GM12878 (cell line): ENCODE measurements around the gene DNAJC15. TPM values are rescaled to one million over a fixed set of nuclear protein-coding genes. Genes with fewer than 3 reads are reported as not detected.
A peak's percentile ranks its signal among the peaks of the same experiment; 100 is the strongest.
"Not testable (repeated sequence)": the region's sequence is repeated elsewhere in the genome, so short reads cannot be mapped to it uniquely, and the experiment has no call there.

Experiments
- ATAC-seq: fragments of 200-7000 bp; cut with Tn5 transposase; 3 replicates; pipeline ENCODE4 v1.9.1; 2020; ENCODE audit warnings: mild to moderate bottlenecking, moderate library complexity
- BruUV-seq: library from RNA; stranded (reverse); fragments of 400-500 nt; replicated peaks from 2 replicates; lab custom pipeline; 2021; lab: Mats Ljungman, UMichigan
- CTCF ChIA-PET: fragments of 300-600 bp; sonication (Branson Sonifier 250); formaldehyde crosslinking; extraction: SDS; loops from one replicate; lab custom pipeline; 2021; ENCODE audit warnings: inconsistent platforms; lab: Yijun Ruan, JAX
- POLR2A ChIA-PET: fragments of 350-600 bp; formaldehyde crosslinking; extraction: SDS; loops from one replicate; lab custom pipeline; 2021; ENCODE audit warnings: inconsistent platforms; lab: Charles Lee
- RAD21 ChIA-PET: fragments of 300-600 bp; sonication (Branson Sonifier 250); formaldehyde crosslinking; loops from one replicate; lab custom pipeline; 2023; ENCODE audit warnings: antibody characterized with exemption; ENCODE audit not compliant: unreplicated experiment; lab: Charles Lee
- SMC1A ChIA-PET: fragments of 300-600 bp; sonication (Branson Sonifier 250); formaldehyde crosslinking; loops from one replicate; lab custom pipeline; 2023; ENCODE audit not compliant: unreplicated experiment, uncharacterized antibody; lab: Charles Lee
- DNase-seq: peaks from one replicate; pipeline ENCODE4 v3.0.0-alpha.2; 2011; ENCODE audit warnings: low read depth, low spot score
- FAIRE-seq: peaks from 3 replicates; lab custom pipeline; 2011; peaks lifted over from hg19 to GRCh38; lab: Jason Lieb, UNC
- H2AFZ ChIP-seq: 2 replicates; pipeline ENCODE4 v1.6.0; 2011; ENCODE audit warnings: low read depth, low read length, control low read depth; ENCODE audit not compliant: control insufficient read depth
- H3K27ac ChIP-seq: 2 replicates; pipeline ENCODE4 v1.5.1; 2011; ENCODE audit warnings: control low read depth; ENCODE audit not compliant: control insufficient read depth, insufficient read depth
- H3K27me3 ChIP-seq, 2 experiments: replicated peaks in 1 of 2; 2 replicates each; pipeline versions ENCODE4 v1.6.0 to v1.6.1; 2011; ENCODE audit warnings: low read length in 1 of 2; ENCODE audit not compliant: control insufficient read depth in 2 of 2, insufficient read depth in 2 of 2
- H3K36me3 ChIP-seq, 2 experiments: 2 replicates each; pipeline ENCODE4 v1.5.1; 2011; ENCODE audit warnings: low read length in 1 of 2; ENCODE audit not compliant: control insufficient read depth in 2 of 2, insufficient read depth in 2 of 2
- H3K4me1 ChIP-seq: 2 replicates; pipeline ENCODE4 v1.6.1; 2011; ENCODE audit warnings: mild to moderate bottlenecking, low read length, moderate library complexity, mixed read lengths; ENCODE audit not compliant: control insufficient read depth, insufficient read depth
- H3K4me2 ChIP-seq: 2 replicates; pipeline ENCODE4 v1.6.0; 2011; ENCODE audit warnings: control low read depth; ENCODE audit not compliant: control insufficient read depth, insufficient read depth
- H3K4me3 ChIP-seq: fragments of 200-600 bp; sonication (generic); 2 replicates; pipeline ENCODE4 v1.5.1; 2016
- H3K79me2 ChIP-seq: 2 replicates; pipeline ENCODE4 v1.6.0; 2011; ENCODE audit warnings: low read length; ENCODE audit not compliant: control insufficient read depth, insufficient read depth
- H3K9ac ChIP-seq: 2 replicates; pipeline ENCODE4 v1.8.0; 2011; ENCODE audit warnings: low read length, control low read depth, mixed read lengths; ENCODE audit not compliant: control insufficient read depth, insufficient read depth
- H3K9me3 ChIP-seq: replicated peaks from 3 replicates; pipeline ENCODE4 v1.5.1; 2011; ENCODE audit warnings: mild to moderate bottlenecking, low read length; ENCODE audit not compliant: control insufficient read depth, insufficient read depth
- H4K20me1 ChIP-seq: 2 replicates; pipeline ENCODE4 v1.6.0; 2011; ENCODE audit not compliant: control insufficient read depth, insufficient read depth
- CHD2 ChIP-seq: IDR thresholded peaks from 2 replicates; pipeline ENCODE4 v1.6.1; 2011; ENCODE audit warnings: low read depth, low read length, improper control_type of control experiment, borderline replicate concordance
- CREM ChIP-seq: IDR thresholded peaks from 2 replicates; pipeline ENCODE4 v1.6.1; 2014; ENCODE audit warnings: antibody characterized with exemption, low read depth
- SUPT20H ChIP-seq: IDR thresholded peaks from 2 replicates; pipeline ENCODE4 v1.6.1; 2011; ENCODE audit warnings: low read depth, mild to moderate bottlenecking, low read length, moderate library complexity, borderline replicate concordance; ENCODE audit not compliant: control insufficient read depth
- WGBS: methylation state at CpG from one replicate; pipeline ENCODE4 v1.1.6; 2016; ENCODE audit warnings: low lambda C conversion rate; ENCODE audit not compliant: insufficient replicate concordance, insufficient coverage; ENCODE audit errors: missing lambda C conversion rate; 5-methylcytosine and 5-hydroxymethylcytosine counted together
- in situ Hi-C: fragments of 300-500 bp; cut with MboI; formaldehyde crosslinking; loops from 9 replicates; pipeline ENCODE4 v1.14.3; 2018; ENCODE audit warnings: mixed read lengths
- intact Hi-C: fragments of 100-400 bp; cut with micrococcal nuclease; formaldehyde crosslinking; loops from one replicate; pipeline ENCODE4 v1.14.2; 2022; ENCODE audit not compliant: unreplicated experiment
- polyA plus RNA-seq, 11 experiments: library from polyadenylated mRNA; depleted of rRNA in 4 of 11; unstranded in 6 of 11; stranded (reverse) in 5 of 11; fragments of >200 nt; fragmentation: Nextera tagmentation in 4 of 11; fragmentation: Illumina TruSeq in 1 of 11; extraction: Ambion mirVana in 4 of 11; extraction: Trizol in 1 of 11; gene quantifications; 1 replicate in 1 of 11; 2 replicates in 10 of 11; pipeline versions ENCODE4 v1.2.1 to v1.2.3, GENCODE V29; 2011 to 2016; ENCODE audit warnings: inconsistent platforms in 2 of 11, missing spikeins in 2 of 11, low read depth in 1 of 11
- total RNA-seq, 4 experiments: library from RNA; depleted of rRNA in 3 of 4; stranded (reverse); fragments of >200 nt in 3 of 4; fragmentation: Illumina TruSeq in 1 of 4; extraction: Trizol in 1 of 4; gene quantifications; 2 replicates each; pipeline versions ENCODE4 v1.2.1 to v1.2.3, GENCODE V29; 2013 to 2021
- TF ChIP-seq, protein P1 (sequence below): fragments of 450-650 bp; IDR thresholded peaks from 2 replicates; pipeline ENCODE4 v1.6.1; 2018; ENCODE audit warnings: mild to moderate bottlenecking, low read depth, moderate library complexity; ENCODE audit not compliant: partially characterized antibody

Gene DNAJC15
- total and polyA plus RNA-seq, 10 of the 15 experiments (the other 5 are each of a cell fraction or from before 2014, with no cell fraction given): 13.1 to 104 (median 54.4) TPM

DNA sequence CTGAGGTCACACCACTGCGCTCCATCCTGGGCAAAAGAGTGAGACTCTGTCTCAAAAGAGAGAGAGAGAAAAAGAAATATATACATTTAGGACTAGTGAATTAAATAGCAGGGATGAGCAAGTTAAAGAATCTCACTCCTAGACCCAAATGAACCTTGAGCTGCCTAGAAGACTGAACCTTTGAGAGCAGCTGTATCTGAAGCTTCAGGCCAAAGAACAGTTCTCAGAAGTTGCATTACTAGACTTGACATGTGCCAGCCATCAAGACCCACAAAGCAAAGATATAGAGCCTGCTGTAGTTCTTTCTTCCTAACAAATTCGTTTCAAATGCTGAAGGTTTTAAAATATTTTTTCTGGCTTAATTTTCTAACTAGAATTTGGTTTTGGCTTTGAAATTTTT, 16.6 kb downstream of the DNAJC15 start (continued):
- TF ChIP-seq, protein P1, sequence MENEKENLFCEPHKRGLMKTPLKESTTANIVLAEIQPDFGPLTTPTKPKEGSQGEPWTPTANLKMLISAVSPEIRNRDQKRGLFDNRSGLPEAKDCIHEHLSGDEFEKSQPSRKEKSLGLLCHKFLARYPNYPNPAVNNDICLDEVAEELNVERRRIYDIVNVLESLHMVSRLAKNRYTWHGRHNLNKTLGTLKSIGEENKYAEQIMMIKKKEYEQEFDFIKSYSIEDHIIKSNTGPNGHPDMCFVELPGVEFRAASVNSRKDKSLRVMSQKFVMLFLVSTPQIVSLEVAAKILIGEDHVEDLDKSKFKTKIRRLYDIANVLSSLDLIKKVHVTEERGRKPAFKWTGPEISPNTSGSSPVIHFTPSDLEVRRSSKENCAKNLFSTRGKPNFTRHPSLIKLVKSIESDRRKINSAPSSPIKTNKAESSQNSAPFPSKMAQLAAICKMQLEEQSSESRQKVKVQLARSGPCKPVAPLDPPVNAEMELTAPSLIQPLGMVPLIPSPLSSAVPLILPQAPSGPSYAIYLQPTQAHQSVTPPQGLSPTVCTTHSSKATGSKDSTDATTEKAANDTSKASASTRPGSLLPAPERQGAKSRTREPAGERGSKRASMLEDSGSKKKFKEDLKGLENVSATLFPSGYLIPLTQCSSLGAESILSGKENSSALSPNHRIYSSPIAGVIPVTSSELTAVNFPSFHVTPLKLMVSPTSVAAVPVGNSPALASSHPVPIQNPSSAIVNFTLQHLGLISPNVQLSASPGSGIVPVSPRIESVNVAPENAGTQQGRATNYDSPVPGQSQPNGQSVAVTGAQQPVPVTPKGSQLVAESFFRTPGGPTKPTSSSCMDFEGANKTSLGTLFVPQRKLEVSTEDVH: no peak
- TF ChIP-seq SUPT20H (no peak), CREM (no peak), CHD2 (no peak)

DNA sequence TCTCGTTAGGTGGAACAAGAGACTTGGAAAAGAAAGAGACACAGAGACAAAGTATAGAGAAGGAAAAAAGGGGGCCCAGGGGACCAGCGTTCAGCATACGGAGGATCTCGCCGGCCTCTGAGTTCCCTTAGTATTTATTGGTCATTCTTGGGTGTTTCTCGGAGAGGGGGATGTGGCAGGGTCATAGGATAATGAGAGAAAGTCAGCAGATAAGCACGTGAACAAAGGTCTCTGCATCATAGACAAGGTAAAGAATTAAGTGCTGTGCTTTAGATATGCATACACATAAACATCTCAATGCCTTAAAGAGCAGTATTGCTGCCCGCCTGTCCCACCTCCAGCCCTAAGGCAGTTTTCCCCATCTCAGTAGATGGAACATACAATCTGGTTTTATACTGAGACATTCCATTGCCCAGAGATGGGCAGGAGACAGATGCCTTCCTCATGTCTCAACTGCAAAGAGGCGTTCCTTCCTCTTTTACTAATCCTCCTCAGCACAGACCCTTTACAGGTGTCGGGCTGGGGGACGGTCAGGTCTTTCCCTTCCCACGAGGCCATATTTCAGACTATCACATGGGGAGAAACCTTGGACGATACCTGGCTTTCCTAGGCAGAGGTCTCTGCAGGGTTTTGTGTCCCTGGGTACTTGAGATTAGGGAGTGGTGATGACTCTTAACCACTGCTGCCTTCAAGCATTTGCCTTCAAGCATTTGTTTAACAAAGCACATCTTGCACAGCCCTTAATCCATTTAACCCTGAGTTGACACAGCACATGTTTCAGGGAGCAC, 17.4 kb downstream of the DNAJC15 start:
- BruUV-seq, H3K36me3 ChIP-seq, RAD21 ChIA-PET, POLR2A ChIA-PET, DNase-seq, ATAC-seq, H3K9me3 ChIP-seq, H2AFZ ChIP-seq, H3K4me2 ChIP-seq, H4K20me1 ChIP-seq, H3K9ac ChIP-seq, FAIRE-seq, in situ Hi-C loops, H3K27me3 ChIP-seq, H3K4me3 ChIP-seq: not testable (repeated sequence)
- peaks cover 44% of the 10 kb centered on the region for H3K4me1 ChIP-seq
- ChIA-PET SMC1A (interaction anchor here (1.0 to 2.1 kb wide), 4 partner anchors 9 to 51 kb away, joined by 3 to 8 read pairs (median 5); no protein-coding TSS in a partner anchor), CTCF (interaction anchor here (1.6 to 1.7 kb wide), 2 partner anchors 14 to 43 kb away, joined by 3 to 5 read pairs; no protein-coding TSS in a partner anchor)
- intact Hi-C loops: loop anchor here (10.0 kb wide), 1 partner anchor 766 kb away; the partner anchor contains the start of gene AKAP11
- peak overlapping the region; percentile 41; the same call in 1 of the 2 replicates for H3K27ac ChIP-seq
- H3K79me2 ChIP-seq: peaks cover 28% of the 10 kb centered on the region
- WGBS: 60% methylated on average over 11 of the region's 13 CpGs
